RKO (cell line): ENCODE results near the gene AHCYL2.
"Not testable (repeated sequence)": the region's sequence is repeated elsewhere in the genome, so short reads cannot be mapped to it uniquely, and the experiment has no call there.

Experiments
- DNase-seq: peaks from one replicate; pipeline ENCODE4 v3.0.0-alpha.2; 2016; ENCODE audit warnings: low spot score

Gene AHCYL2

GRCh38 chr7:129385116-129385515 is 160.3 kb downstream of the AHCYL2 start:
- DNase-seq: no peak

DNA sequence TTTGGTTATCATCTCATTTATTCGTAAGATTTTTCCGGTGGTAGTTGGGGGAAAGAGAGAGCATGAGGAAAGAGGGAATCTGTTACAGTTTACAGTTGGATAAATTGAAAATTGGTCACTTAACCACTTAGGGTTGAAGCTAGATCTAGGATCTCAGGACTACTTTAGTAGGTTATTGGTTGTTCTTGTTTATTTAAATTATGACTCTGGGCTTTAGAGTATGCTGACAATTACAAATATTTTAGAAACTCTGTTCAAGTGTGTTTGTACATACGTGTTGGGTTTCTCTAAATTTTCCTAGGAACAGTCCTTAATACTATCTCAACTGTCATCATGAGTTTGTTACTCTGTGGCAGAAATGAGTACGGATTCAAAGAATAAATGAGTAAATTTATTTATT is 160.8 kb downstream of the AHCYL2 start:
- DNase-seq: no peak

DNA sequence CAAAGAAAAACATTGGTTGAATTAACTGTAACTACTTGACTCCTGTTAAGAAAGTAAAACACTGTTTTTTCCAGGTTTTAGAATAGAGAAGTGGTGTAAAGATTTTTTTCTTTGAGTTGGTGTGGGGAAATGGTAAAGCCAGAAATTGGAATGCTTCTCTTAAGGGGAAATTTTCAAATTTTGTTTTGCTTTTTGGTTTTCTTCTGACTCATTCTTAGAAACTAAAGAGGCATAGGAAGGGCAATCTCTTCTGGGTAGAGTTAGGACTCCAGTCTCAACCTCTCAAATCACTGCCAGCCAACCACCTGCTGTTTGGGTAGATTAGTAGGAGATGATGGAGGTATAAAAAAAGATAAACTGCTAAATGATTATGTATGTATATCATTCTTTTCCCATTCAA is 161.7 kb downstream of the AHCYL2 start:
- DNase-seq: no peak

DNA sequence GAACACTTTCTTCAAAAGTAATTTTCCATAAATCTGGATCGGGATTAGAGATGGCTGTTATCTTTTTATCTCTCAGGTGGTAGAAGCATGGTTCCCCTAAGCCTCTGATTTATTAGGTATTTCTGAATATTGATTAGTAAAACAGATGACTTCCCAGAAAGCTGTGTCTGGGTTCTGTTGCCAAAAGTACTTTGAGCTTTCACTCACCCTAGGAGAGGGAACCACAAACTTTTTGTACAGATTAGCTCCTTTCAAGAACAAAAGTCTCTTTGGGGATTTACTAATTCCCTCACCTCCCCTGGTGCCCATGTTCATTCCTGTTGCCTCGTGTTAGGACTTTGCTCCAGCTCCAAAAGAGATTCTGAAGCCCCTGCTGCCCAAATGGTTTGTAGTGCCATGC is 162.7 kb downstream of the AHCYL2 start:
- no peak for DNase-seq

GRCh38 chr7:129388333-129389098 is 163.7 kb downstream of the AHCYL2 start:
- no peak for DNase-seq

DNA sequence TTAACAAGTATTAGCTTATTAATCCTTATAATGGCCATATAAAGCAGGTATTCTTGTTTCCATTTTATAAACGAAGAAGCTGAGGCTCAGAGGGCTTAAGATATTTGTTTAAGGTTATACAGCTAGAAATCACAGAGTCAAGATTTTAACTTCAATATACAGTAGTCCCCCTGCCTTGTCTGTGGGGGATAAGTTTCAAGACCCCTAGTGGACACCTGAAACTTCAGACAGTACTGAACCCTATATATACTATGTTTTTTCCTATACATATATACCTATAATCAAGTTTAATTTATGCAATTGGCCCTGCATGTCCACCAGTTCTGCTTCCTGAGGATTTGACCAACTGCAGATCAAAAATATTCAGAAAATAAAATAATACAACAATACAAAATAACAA is 165.0 kb downstream of the AHCYL2 start:
- no peak for DNase-seq

- DNase-seq: no peak
These were observed 165.5 kb downstream of the AHCYL2 start for GRCh38 chr7:129390314-129390713.

DNA sequence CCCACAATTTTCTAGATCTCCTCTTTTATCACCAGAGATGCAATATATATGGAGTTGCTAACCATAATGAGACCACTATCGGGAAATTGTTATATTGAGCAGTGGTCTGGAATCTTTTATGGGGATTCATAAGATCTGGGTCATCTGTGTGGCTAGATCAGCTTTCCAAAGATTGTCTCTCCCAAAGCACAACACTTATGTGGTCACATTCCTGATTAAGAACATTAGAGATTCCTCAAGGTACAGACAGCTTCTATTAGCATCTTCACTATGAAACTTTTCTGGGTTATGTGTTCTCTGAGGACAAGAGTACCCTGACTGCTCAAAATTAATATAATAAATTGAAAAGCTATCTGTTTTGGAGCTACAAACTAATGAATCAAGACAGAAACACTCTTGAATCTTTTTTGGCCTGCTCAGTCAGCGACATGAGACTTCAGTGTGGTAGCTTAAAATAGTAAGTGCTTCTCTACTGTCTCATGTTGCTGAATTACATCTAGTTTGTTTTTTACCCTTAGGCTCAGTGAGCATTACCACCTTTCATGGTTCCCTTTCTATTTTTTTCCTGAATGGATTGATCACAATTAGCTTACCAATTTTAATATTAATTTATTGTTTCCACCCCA is 166.8 kb downstream of the AHCYL2 start:
- DNase-seq: no peak

GRCh38 chr7:129393255-129393654 is 168.4 kb downstream of the AHCYL2 start:
- DNase-seq: no peak

- no peak for DNase-seq
These were observed 169.3 kb downstream of the AHCYL2 start for GRCh38 chr7:129394101-129394500.

GRCh38 chr7:129394982-129395914 is 170.4 kb downstream of the AHCYL2 start:
- DNase-seq: no peak

GRCh38 chr7:129401228-129401966 is 176.6 kb downstream of the AHCYL2 start:
- DNase-seq: peak; percentile 36

- peak; percentile 43 for DNase-seq
These were observed 177.4 kb downstream of the AHCYL2 start for GRCh38 chr7:129401967-129402860.

GRCh38 chr7:129405527-129405926 is 180.7 kb downstream of the AHCYL2 start:
- no peak for DNase-seq

GRCh38 chr7:129410238-129410637 is 185.4 kb downstream of the AHCYL2 start:
- DNase-seq: not testable (repeated sequence)

- DNase-seq: peak; percentile 30
These were observed 187.7 kb downstream of the AHCYL2 start for GRCh38 chr7:129412501-129412900.

- DNase-seq: no peak
These were observed 192.2 kb downstream of the AHCYL2 start for GRCh38 chr7:129417073-129417472.

DNA sequence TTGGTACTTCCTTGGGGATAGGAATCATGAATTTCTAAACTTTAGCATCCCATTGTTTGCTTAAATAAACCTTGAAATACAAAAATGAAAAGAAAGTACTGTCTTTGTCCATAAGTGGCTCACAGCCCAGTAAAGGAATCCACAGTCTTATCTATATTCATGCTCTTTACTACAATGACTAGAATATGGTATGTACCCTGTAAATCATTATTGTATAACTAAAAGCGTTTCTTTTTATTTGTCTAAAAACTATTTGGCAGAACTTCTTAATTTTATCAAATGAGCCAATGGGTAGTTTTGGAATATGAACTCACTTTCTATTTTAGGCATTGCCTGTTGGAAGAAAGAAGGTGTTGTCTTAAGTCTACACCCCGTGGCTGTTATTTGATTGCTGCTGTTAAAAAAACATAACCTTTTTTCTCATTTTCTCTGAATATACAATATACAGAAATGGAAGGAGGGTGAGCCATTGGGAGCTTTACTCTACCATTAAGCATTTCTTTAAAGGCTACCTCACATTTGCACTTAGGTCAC is 197.0 kb downstream of the AHCYL2 start:
- no peak for DNase-seq

- no peak for DNase-seq
These were observed 197.9 kb downstream of the AHCYL2 start for GRCh38 chr7:129422727-129423126.

DNA sequence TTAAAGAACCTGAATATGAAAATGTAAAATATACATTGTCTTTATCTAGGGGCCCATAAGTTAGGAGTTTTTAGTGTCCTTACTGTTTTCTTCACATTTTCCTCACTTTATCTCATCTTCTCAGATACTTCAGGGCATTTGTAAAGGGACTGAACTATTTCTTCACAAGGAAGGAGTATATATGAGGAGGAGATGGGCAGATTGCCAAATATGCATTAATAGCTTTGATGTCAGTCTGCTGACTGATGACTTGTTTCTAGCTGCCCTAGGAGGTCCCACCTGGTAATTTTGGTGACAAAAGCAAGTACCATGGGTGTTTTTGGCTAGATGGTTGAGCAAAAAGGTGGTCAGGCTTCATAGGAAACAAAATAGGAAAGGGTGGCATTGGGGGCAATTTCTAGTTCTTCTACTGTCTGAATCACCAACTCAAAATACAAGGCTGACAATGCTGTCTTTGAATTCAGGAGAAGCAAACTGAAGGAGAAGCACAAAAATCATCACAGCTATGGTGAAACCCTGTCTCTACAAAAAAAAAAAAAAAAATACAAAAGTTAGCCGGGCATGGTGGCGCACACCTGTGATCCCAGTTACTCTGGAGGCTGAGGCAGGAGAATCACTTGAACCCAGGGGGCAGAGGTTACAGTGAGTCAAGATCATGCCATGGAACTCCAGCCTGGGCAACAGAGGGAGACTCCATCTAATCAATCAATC is 199.0 kb downstream of the AHCYL2 start:
- DNase-seq: no peak
